ENCODE measurements around the gene OR10K2.

Gene OR10K2

DNA sequence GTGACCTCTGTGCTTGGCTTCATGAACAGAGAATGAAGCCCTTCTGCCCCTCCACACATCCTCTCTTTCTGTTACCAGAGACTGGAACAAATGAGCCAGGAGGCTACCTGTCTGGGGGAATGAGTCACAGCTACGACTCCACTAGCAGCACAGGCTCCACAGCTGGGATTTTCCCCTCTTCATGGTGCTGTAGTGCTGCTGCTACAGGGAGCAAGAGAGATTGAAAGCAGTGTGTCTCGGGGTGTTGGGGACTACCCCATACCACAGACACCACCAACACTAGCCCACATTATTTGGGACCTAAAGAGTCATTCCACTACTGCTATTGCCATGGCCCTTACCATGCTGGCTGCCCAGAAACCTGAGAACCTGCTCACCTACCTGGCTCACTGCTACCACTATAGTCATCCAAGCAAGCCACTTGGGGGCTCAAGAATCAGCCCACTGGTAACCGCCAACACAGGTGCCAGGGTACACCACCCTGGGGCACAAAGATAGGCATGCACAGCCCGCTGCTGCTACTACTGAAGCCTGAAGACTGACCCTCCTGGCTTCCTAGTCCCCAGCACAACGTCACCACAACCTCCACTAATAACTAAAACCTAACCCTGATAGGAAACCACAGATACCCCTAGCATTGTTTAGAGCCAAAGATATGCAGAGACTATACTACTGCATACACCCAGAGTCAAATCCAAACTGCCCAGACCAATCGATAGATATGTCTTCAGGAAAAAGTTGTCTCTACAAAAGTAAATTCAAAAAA, 54.7 kb downstream of the OR10K2 start:
- DNase-seq, result no peak

Data from fibroblast of skin of abdomen (primary cell).